Activated CD4-positive, alpha-beta T cell treated with anti-CD3 and anti-CD28 coated beads for 36 hours (primary cell): Measurements from ENCODE around the gene SPECC1. TPM values are rescaled to one million over a fixed set of nuclear protein-coding genes. Genes with fewer than 3 reads are reported as not detected.
"Not testable (repeated sequence)": the region's sequence is repeated elsewhere in the genome, so short reads cannot be mapped to it uniquely, and the experiment has no call there.

ENCODE experiments used
- ATAC-seq: fragments of 200-7000 bp; cut with Tn5 transposase; one replicate; pipeline ENCODE4 v1.10.0; 2021; ENCODE audit warnings: mild to moderate bottlenecking, moderate library complexity
- CTCF ChIA-PET: fragments of 350-600 bp; sonication (Branson Sonifier 250); formaldehyde crosslinking; loops from one replicate; lab custom pipeline; 2021; ENCODE audit warnings: antibody characterized with exemption; lab: Charles Lee
- POLR2A ChIA-PET: fragments of 350-600 bp; sonication (Branson Sonifier 250); formaldehyde crosslinking; loops from one replicate; lab custom pipeline; 2021; ENCODE audit warnings: antibody characterized with exemption, inconsistent platforms; lab: Charles Lee
- DNase-seq: peaks from one replicate; pipeline ENCODE4 v3.0.0-alpha.2; 2020
- H3K27ac Mint-ChIP-seq: one replicate; pipeline ENCODE4 v1.8.0; 2021; ENCODE audit warnings: mixed read lengths
- H3K27me3 Mint-ChIP-seq: one replicate; pipeline ENCODE4 v1.8.0; 2021; ENCODE audit warnings: mixed read lengths
- H3K36me3 Mint-ChIP-seq: one replicate; pipeline ENCODE4 v1.8.0; 2021; ENCODE audit warnings: low read depth, mixed read lengths
- H3K4me1 Mint-ChIP-seq: one replicate; pipeline ENCODE4 v1.8.0; 2021; ENCODE audit warnings: mixed read lengths
- H3K4me3 Mint-ChIP-seq: one replicate; pipeline ENCODE4 v1.8.0; 2021; ENCODE audit warnings: mild to moderate bottlenecking, moderate library complexity, mixed read lengths
- H3K9me3 Mint-ChIP-seq: one replicate; pipeline ENCODE4 v1.8.0; 2021; ENCODE audit warnings: low read depth, mixed read lengths
- intact Hi-C, 2 experiments: fragments of 100-400 bp; cut with DNase I in 1 of 2; cut with micrococcal nuclease in 1 of 2; formaldehyde crosslinking; loops; one replicate each; pipeline versions ENCODE4 v1.14.2 to v1.15.1; 2022 to 2024; cut with DNase I, micrococcal nuclease
- total RNA-seq, 2 experiments: library from RNA; stranded (reverse); gene quantifications; one replicate each; pipeline ENCODE4 v1.2.3, GENCODE V29; 2021

The SPECC1 gene
- total RNA-seq, 2 experiments from 2014 or later, result 6.1 to 10.4 TPM

DNA sequence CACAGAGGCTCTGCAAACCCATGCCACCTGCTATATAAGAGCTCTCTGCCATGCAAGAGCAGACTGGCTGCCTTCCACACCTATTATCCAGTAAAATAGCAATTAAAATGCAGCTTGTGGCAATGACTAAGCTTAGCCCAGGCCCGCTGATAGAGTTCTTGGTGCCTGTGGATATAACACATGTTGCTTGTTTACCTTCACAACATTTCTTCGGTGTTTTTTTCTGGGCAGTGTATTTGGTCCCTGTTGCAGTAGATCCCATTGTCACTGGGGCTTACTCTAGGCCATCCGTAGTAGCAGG lies 63.5 kb downstream of the SPECC1 start:
- DNase-seq (no peak), ATAC-seq (no peak)
- POLR2A ChIA-PET, result no interaction called here
- intact Hi-C loops, result no loop called here
- Mint-ChIP-seq H3K4me3 (no peak overlapping the region), H3K9me3 (no peaks in the 10 kb centered on the region), H3K27ac (no peak overlapping the region), H3K36me3 (no peaks in the 10 kb centered on the region), H3K27me3 (no peaks in the 10 kb centered on the region), H3K4me1 (peaks cover 20% of the 10 kb centered on the region)
- CTCF ChIA-PET, result interaction anchor here (0.6 to 1.0 kb wide), 3 partner anchors 43 to 49 kb away, joined by 3 read pairs; no protein-coding TSS in a partner anchor

DNA sequence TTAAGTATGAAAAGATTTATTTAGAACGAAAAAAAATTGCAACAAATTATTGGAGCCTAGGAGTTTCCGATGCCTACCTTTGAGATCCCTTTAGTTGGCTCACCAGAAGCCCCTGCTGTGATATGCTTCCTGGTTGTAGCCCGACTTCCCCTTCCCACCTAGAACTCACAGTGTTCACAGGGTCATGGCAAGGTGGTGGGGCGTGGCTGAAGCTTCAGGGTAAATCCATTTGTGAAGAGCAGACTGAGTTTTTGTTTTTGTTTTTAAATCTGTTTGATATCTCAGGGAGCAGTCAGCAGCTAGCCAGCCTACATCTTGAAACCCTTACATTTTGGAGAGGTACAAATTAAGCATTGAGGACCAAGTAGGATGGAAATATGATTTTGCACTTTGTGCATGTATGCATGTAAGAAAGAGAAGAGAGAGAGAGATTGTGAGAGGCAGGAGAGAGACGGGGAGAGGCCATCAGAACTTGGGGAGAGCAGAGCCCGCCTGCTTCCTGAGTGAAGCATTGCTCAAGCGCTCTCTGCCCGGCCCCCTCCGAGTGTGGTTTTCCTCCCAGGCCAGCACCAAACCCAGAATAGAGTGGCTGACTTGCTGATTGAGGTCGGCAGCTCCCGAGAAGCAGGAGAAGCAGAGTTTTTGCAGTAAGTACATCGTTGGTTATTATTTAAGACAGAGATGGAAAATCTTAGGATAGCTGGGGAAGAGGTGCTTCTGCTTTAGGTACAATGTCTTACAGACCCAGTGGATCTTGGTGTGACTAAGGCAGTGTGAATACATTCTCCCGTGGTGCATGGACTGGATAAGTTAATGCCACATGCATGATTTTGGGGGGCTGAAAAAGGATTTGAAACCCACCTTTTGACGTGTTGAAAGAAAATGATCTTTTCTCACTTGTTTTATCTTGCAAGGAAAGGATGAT lies 64.2 kb downstream of the SPECC1 start:
- POLR2A ChIA-PET, result no interaction called here
- intact Hi-C loops, result no loop called here
- Mint-ChIP-seq H3K4me1 (peaks cover 25% of the 10 kb centered on the region), H3K4me3 (peak overlapping the region; percentile 41), H3K27me3 (no peaks in the 10 kb centered on the region), H3K9me3 (no peaks in the 10 kb centered on the region), H3K27ac (peak overlapping the region; percentile 52), H3K36me3 (no peaks in the 10 kb centered on the region)
- peak; percentile 43 for DNase-seq
- CTCF ChIA-PET, result interaction anchor here (0.6 to 1.0 kb wide), 3 partner anchors 17 to 49 kb away, joined by 3 read pairs; no protein-coding TSS in a partner anchor
- ATAC-seq, result peak; percentile 81

DNA sequence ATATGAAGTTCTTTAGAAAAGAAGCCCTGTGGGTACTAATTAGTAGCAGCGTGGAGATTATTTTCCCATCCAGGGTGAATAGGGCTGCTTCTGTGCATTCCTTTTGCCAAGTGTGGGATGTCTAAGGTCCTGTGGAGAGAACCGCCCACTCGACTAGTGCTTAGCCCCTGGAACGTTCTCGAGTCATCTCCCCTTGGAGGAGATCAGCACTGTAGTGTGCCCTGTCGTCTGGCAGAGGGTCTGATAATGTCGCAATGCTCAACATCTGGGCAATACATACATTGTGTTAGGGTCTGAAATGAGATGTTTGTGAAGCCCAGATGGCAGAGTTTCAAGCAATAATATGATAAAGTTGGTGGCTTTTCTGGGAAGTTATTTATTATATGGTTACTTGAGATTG lies 64.8 kb downstream of the SPECC1 start:
- Mint-ChIP-seq H3K4me3 (no peak overlapping the region), H3K4me1 (peaks cover 26% of the 10 kb centered on the region), H3K27me3 (no peaks in the 10 kb centered on the region), H3K27ac (no peak overlapping the region), H3K36me3 (no peaks in the 10 kb centered on the region), H3K9me3 (no peaks in the 10 kb centered on the region)
- no peak for ATAC-seq
- intact Hi-C loops, result no loop called here
- DNase-seq, result no peak
- CTCF ChIA-PET, result interaction anchor here (0.9 to 1.3 kb wide), 2 partner anchors 18 to 65 kb away, joined by 3 read pairs; partner anchors contain the start of gene SPECC1
- POLR2A ChIA-PET, result no interaction called here

DNA sequence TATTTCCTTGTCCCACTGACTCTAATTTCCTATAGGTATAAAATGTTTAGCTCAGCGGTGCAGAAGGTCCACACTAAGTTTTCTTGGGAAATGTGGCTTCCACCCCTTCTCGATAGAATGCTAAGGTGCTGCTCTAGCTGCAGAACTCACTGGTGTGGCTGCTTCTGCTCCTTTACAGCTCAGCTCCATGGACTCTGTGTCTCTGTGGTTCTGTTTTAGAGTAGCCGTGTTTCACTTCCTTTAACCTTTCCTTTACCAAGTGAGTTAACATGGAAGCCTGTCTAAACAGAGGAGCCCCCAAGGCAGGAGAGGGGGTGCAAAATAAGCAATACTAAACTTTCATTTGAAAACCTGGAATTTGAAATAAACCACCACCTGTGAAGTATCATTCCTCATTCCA lies 65.3 kb downstream of the SPECC1 start:
- no peak overlapping the region for H3K27ac Mint-ChIP-seq
- POLR2A ChIA-PET, result no interaction called here
- CTCF ChIA-PET, result interaction anchor here (1.3 to 1.5 kb wide), 2 partner anchors 66 to 81 kb away, joined by 3 to 10 read pairs; partner anchors contain the start of gene SPECC1
- no peaks in the 10 kb centered on the region for H3K9me3 Mint-ChIP-seq
- no peaks in the 10 kb centered on the region for H3K27me3 Mint-ChIP-seq
- intact Hi-C loops, result no loop called here
- no peak overlapping the region for H3K4me3 Mint-ChIP-seq
- DNase-seq (no peak), ATAC-seq (no peak)
- no peaks in the 10 kb centered on the region for H3K36me3 Mint-ChIP-seq
- peaks cover 26% of the 10 kb centered on the region for H3K4me1 Mint-ChIP-seq

DNA sequence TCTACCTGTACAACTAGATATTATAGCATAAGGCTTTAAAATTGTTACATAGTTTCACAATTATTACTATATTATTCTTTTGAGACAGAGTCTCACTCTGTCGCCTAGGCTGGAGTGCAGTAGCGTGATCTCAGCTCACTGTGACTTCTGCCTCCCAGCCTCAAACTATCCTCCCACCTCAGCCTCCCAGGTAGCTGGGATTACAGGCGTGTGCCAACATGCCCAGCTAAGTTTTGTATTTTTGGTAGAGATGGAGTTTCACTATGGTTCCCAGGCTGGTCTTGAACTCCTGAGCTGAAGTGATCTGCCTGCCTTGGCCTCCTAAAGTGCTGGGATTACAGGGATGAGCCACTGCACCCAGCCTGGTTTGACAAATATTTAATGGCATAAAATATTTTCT lies 67.0 kb downstream of the SPECC1 start:
- H3K9me3 Mint-ChIP-seq, H3K4me3 Mint-ChIP-seq, POLR2A ChIA-PET, DNase-seq, intact Hi-C loops, H3K36me3 Mint-ChIP-seq, H3K27ac Mint-ChIP-seq, H3K27me3 Mint-ChIP-seq, ATAC-seq: not testable (repeated sequence)
- CTCF ChIA-PET, result interaction anchor here (0.8 to 1.5 kb wide), 2 partner anchors 83 to 216 kb away, joined by 3 to 10 read pairs; no protein-coding TSS in a partner anchor
- H3K4me1 Mint-ChIP-seq, result peaks cover 26% of the 10 kb centered on the region

DNA sequence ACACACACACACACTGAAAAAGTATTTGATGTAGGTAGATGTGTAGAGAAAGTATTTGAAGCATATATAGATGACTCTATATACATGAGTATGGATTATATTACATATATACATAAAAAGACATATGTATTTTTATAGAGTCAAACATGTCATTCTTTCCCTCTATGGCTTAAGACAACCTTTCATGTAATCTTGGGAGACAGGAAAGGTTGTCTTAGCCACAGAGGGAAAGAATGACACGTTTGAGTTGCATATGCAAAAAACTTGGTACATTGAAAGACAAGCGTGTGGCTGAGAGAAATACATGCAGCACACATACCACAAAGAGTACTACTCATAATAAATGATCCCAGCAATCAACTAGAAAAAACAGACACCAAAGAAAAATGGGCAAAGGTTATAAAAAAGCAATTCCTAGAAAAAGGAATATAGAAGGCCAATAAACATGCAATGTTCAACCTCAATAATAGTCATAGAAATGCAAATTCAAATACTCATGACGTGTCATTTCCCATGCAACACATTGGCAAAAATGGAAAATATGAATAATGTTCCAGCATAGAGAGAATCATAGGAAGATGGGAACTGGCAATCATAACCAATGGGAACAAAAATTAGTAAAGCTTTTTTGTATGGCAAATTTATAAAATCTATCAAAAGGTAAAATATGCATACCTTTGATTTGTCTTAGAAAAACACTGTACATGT lies 69.0 kb downstream of the SPECC1 start:
- H3K36me3 Mint-ChIP-seq, result no peaks in the 10 kb centered on the region
- peaks cover 2% of the 10 kb centered on the region for H3K27me3 Mint-ChIP-seq
- no peak for DNase-seq
- H3K4me1 Mint-ChIP-seq, result peaks cover 21% of the 10 kb centered on the region
- intact Hi-C loops, result no loop called here
- no peak for ATAC-seq
- ChIA-PET POLR2A (no interaction called here), CTCF (interaction anchor here (0.8 to 0.9 kb wide), 2 partner anchors 38 to 68 kb away, joined by 3 to 4 read pairs; partner anchors contain the start of gene SPECC1)
- H3K27ac Mint-ChIP-seq, result peak overlapping the region; percentile 12
- H3K4me3 Mint-ChIP-seq, result no peak overlapping the region
- H3K9me3 Mint-ChIP-seq, result no peaks in the 10 kb centered on the region

DNA sequence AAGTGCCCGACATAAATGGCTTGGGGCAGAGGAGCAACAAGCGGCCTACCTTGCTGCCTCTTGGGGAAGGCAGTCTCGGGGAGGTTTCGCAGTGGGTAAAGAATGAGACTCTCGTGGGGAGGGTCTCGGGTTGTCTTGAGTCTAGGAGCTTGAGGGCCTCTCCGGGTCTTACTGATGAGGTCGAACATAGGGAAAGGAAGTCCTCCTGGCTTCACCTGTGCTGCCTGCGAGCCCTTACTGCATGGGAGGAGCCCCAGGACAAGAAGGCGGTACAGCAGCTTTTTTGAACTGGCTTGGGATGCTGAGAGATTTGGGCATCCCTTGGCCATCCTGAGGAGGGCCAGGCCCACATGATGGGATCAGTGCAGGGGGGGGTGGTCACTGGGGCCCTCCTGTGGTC lies 71.4 kb downstream of the SPECC1 start:
- DNase-seq (no peak), ATAC-seq (no peak)
- ChIA-PET POLR2A (no interaction called here), CTCF (no interaction called here)
- Mint-ChIP-seq H3K4me3 (no peak overlapping the region), H3K27me3 (peaks cover 2% of the 10 kb centered on the region), H3K36me3 (no peaks in the 10 kb centered on the region), H3K27ac (no peak overlapping the region), H3K4me1 (peaks cover 7% of the 10 kb centered on the region), H3K9me3 (no peaks in the 10 kb centered on the region)
- intact Hi-C loops, result no loop called here

DNA sequence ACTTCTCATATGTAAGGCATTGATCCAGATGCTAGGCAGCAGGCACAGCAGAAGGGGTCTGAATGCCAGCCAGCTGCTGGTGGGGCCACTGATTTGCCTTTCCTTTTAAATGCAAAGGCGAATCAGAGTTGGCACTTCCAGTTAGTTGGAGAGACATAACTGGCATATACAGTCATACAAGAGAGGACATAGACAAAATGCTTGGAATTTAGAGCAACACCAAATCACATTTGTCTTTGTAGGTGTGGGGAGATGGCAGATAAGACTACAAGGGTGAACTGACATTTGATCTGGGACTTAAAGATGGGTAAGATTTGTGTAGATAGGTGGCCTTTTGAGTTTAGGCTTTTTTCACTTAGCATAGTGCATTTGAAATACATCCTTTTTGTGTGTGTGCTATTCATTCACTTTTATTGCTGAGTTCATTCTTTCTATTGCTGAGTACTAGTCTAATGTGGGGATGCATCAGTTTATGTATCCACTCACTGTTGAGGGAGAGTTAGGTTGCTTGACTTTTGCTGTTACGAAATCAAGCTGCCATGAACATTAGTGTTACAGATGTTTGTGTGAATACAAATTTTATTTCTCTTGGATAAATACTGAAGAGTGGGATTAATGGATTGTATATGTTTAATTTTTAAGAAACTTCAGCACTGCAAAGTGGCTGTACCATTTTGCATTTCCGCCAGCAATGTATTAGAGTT lies 74.1 kb downstream of the SPECC1 start:
- no peak for DNase-seq
- Mint-ChIP-seq H3K27ac (no peak overlapping the region), H3K9me3 (no peaks in the 10 kb centered on the region), H3K36me3 (no peaks in the 10 kb centered on the region), H3K27me3 (peaks cover 2% of the 10 kb centered on the region), H3K4me1 (peaks cover under 1% of the 10 kb centered on the region), H3K4me3 (no peak overlapping the region)
- intact Hi-C loops, result no loop called here
- POLR2A ChIA-PET, result no interaction called here
- CTCF ChIA-PET, result no interaction called here
- no peak for ATAC-seq

DNA sequence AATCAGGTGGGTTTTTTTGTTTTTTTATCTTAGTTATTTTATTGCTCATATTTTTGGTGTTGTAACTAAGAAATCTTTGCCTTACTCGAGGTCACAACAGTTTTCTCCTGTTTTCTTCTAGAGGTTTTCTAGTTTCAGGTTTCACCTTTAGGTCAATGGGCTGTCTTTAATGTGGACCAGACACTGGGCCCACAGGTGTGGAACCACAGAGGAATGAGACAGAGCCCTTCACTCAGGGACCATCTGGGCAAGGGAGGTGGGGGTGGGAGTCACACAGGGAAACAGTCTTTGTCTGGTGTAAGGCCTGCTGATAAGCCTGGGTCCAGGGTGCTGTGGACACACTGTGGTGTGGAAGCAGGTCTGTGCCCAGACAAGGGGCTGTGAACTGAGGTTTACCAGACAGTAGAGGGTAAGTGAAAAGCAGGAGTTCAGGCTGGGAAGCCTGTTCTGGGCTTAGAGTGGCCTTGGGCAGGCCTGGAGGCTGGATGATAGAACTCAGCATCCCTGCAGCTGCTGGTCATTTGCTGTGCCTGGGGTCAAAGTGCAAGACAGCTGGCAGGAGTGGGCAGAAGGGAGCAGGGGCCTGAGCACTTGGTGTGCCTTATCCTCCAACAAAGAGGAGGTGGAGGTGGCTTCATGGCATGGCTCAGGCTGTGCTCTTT lies 75.6 kb downstream of the SPECC1 start:
- H3K36me3 Mint-ChIP-seq, result no peaks in the 10 kb centered on the region
- H3K4me1 Mint-ChIP-seq, result peaks cover under 1% of the 10 kb centered on the region
- H3K27me3 Mint-ChIP-seq, result peaks cover 2% of the 10 kb centered on the region
- POLR2A ChIA-PET, result no interaction called here
- no peak for ATAC-seq
- intact Hi-C loops, result no loop called here
- H3K4me3 Mint-ChIP-seq, result no peak overlapping the region
- CTCF ChIA-PET, result no interaction called here
- no peaks in the 10 kb centered on the region for H3K9me3 Mint-ChIP-seq
- no peak for DNase-seq
- no peak overlapping the region for H3K27ac Mint-ChIP-seq

DNA sequence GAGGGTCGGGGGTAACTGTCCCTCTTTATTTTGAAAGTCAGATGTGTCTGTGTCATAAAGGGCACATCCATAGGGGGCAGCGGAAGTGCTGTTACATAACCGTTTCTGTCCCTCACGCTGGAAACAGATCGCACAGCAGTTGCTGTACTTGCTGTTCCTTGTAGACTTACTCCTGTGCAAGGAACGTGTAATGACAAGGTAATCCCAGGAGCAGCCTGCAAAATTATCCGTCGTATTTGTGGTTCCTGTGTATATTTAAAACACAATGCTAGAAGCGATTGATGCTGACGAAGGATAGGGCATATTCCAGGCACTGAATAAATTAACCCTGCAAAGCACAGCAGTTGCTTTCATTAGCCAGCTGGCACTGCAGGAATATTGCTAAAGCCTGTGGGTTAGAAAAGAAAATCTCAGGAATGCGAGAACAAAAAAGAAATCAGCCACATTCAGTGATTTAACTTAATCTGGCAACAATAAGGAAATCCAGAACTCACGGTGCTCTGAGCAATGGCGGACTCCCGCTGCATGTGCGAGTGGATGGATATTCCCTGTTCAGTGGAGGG lies 76.2 kb downstream of the SPECC1 start:
- no peak for DNase-seq
- Mint-ChIP-seq H3K4me3 (no peak overlapping the region), H3K27me3 (peaks cover 2% of the 10 kb centered on the region), H3K36me3 (no peaks in the 10 kb centered on the region), H3K9me3 (no peaks in the 10 kb centered on the region), H3K27ac (no peak overlapping the region), H3K4me1 (peaks cover 2% of the 10 kb centered on the region)
- ChIA-PET CTCF (no interaction called here), POLR2A (no interaction called here)
- intact Hi-C loops, result no loop called here
- no peak for ATAC-seq
